GM06990 (cell line): ENCODE results near the gene CNNM2.

ENCODE experiments used
- DNase-seq: peaks from one replicate; pipeline ENCODE4 v3.0.0-alpha.2; 2011; ENCODE audit not compliant: insufficient read length; ENCODE audit errors: extremely low read depth
- H3K27me3 ChIP-seq: replicated peaks from 2 replicates; pipeline ENCODE4 v1.6.0; 2011; ENCODE audit warnings: low read length; ENCODE audit not compliant: control insufficient read depth, insufficient read depth
- H3K36me3 ChIP-seq: 2 replicates; pipeline ENCODE4 v1.5.1; 2011; ENCODE audit warnings: low read length; ENCODE audit not compliant: control insufficient read depth, insufficient read depth
- H3K4me3 ChIP-seq: replicated peaks from 2 replicates; pipeline ENCODE4 v1.5.1; 2011; ENCODE audit warnings: low read depth, mild to moderate bottlenecking, control low read depth, low read length
- TF ChIP-seq, protein P1 (sequence below): IDR thresholded peaks from 2 replicates; pipeline ENCODE4 v1.5.1; 2011; ENCODE audit warnings: low read length, control low read depth, mild to moderate bottlenecking, inconsistent platforms; ENCODE audit not compliant: insufficient read depth, poor library complexity, severe bottlenecking

CNNM2 gene

DNA sequence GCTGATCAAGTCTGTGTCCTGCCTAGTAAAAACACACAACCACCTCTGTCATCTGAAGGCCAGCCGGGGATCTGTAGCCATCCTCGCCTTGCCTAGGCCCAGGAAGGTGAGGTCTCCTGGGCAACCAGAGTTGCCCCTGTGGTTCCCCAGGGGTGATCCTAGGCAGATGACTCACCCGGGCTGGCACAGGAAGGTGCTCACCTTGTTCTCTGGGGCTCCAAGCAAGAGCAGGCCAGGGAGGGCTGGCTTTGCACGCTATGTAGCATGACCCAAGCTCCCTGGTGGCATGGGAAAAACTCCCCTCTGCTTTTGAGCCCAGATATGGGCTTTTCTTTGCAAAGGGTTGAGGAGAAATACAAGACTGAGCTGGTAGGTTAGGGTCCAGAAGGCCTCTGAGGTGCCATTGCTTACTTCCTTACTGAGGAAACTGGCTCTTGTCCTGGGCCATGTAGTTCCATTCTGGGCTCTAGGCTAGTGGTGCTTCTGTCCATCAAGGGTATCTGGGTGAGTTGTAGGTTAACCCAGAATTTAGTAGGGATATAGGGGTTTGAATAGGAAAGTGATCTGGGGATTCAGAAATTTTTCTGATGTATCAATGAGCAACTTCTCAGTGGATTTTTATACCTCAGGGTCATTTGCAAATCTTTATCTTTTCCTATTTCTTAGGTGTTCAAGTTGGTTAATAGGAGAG lies 162.9 kb downstream of the CNNM2 start:
- H3K27me3 ChIP-seq, result no peaks in the 10 kb centered on the region
- no peak for DNase-seq
- H3K4me3 ChIP-seq, result no peak overlapping the region
- TF ChIP-seq, protein P1, sequence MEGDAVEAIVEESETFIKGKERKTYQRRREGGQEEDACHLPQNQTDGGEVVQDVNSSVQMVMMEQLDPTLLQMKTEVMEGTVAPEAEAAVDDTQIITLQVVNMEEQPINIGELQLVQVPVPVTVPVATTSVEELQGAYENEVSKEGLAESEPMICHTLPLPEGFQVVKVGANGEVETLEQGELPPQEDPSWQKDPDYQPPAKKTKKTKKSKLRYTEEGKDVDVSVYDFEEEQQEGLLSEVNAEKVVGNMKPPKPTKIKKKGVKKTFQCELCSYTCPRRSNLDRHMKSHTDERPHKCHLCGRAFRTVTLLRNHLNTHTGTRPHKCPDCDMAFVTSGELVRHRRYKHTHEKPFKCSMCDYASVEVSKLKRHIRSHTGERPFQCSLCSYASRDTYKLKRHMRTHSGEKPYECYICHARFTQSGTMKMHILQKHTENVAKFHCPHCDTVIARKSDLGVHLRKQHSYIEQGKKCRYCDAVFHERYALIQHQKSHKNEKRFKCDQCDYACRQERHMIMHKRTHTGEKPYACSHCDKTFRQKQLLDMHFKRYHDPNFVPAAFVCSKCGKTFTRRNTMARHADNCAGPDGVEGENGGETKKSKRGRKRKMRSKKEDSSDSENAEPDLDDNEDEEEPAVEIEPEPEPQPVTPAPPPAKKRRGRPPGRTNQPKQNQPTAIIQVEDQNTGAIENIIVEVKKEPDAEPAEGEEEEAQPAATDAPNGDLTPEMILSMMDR, result no peak
- H3K36me3 ChIP-seq, result peaks cover 7% of the 10 kb centered on the region

DNA sequence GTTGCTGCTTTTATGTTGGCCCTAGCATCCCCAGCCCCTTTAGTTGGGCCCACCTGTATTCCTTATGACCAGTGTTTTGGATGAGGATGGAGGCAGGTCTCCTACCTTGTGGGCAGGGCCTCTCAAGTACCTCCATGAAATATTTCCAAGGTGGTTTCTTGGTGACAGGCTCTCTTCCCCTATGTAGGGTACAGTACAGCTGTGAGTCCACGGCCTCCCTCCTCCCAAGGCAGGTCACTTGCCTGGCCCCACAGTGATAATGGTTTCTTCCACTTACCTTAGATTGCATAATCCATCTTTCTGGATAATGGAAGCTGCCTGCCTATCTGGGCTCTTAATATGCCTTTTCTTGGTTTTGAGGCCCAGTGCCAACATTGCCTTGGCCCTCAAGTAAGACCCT lies 164.6 kb downstream of the CNNM2 start:
- Histone ChIP-seq H3K36me3 (peaks cover 3% of the 10 kb centered on the region), H3K4me3 (no peak overlapping the region), H3K27me3 (no peaks in the 10 kb centered on the region)
- no peak for DNase-seq
- TF ChIP-seq, protein P1, result no peak

DNA sequence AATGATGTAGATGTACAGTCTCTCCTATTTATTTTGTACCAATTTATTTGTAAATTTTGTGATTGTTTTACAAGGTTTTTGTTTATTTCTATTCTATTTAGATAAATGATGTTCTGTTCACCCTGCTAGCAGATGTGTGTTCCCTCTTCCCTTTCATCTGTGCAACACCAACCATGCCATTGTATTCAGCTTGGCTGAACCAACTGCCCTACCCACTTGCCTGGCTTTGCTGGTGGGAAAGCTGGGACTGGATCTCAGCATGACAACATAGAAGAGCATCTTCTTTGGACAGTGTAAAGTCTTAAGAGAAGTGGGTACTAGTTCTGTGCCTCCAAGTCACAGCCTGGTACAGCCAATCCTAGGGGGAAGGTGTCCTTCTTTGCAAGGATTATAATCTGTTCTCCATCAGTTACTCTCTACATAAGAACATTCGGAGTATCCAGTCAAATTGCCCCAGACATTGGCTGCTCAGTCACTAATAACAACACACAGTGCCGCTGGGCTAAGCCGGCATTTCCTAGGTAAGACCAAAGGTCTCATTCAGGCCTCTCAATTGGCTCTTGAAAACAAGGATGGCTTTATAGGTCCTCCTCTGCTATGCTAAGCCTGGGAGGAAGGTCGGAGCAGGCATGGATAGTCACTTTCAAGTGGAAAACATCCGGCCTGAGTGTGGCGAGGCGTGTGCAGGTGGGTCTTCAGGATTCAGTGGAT lies 165.3 kb downstream of the CNNM2 start:
- H3K27me3 ChIP-seq, result no peaks in the 10 kb centered on the region
- TF ChIP-seq, protein P1, result no peak
- no peak for DNase-seq
- H3K36me3 ChIP-seq, result peaks cover 3% of the 10 kb centered on the region
- no peak overlapping the region for H3K4me3 ChIP-seq

DNA sequence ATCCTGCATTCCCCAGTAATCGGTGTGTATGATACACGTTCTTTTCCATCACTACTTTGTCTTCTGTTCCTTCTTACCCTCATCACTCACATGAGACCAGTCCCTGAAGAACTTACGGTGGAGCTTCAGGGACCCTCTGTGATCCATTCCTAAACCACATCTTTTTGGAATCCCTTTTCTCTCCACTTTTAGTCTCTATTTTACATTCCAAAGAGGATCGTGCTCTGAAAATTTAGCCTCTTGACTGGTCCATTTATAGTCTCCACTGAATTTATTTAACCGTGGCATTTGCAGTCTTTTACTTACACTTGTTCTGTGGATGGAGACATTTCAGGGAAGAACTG lies 165.9 kb downstream of the CNNM2 start:
- no peak for DNase-seq
- Histone ChIP-seq H3K36me3 (peaks cover 3% of the 10 kb centered on the region), H3K4me3 (no peak overlapping the region), H3K27me3 (no peaks in the 10 kb centered on the region)
- TF ChIP-seq, protein P1, result no peak

DNA sequence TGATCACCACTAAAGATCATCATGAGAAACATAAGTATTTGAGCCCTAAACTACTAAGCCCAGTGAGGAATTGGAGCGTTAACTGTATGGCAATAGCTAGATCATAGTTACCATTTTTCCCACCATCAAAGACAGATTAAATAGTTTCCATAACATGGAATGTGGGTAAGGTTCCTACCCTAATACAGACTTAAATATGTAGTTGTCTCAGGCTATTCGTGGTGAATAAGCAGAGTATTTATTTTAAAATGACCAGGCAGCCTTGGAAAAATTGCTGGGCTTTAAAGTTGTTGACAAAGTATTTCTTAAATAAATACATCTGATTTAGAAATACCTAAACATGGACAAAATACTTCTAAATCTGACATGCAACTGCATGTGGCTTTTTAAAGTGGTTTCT lies 168.2 kb downstream of the CNNM2 start:
- Histone ChIP-seq H3K27me3 (no peaks in the 10 kb centered on the region), H3K36me3 (peaks cover 11% of the 10 kb centered on the region), H3K4me3 (no peak overlapping the region)
- no peak for DNase-seq
- TF ChIP-seq, protein P1, result no peak
